D721Med (cell line): ENCODE results near the gene IDNK.

Source experiments
- DNase-seq: peaks from one replicate; pipeline ENCODE4 v3.0.0; 2011; ENCODE audit warnings: low spot score; ENCODE audit not compliant: insufficient read length
- FAIRE-seq: peaks from 2 replicates; lab custom pipeline; 2011; peaks lifted over from hg19 to GRCh38; lab: Jason Lieb, UNC
- CTCF ChIP-seq: IDR thresholded peaks from 2 replicates; pipeline ENCODE4 v1.5.1; 2012; ENCODE audit warnings: mild to moderate bottlenecking, control low read depth; ENCODE audit not compliant: insufficient read depth; ENCODE audit errors: missing control alignments

The IDNK gene

GRCh38 chr9:83633676-83634075 lies 10.7 kb downstream of the IDNK start:
- FAIRE-seq (no peak), DNase-seq (no peak)
- no peak for TF ChIP-seq CTCF

GRCh38 chr9:83636813-83637212 lies 13.9 kb downstream of the IDNK start:
- TF ChIP-seq CTCF: no peak
- no peak for DNase-seq
- FAIRE-seq: no peak

DNA sequence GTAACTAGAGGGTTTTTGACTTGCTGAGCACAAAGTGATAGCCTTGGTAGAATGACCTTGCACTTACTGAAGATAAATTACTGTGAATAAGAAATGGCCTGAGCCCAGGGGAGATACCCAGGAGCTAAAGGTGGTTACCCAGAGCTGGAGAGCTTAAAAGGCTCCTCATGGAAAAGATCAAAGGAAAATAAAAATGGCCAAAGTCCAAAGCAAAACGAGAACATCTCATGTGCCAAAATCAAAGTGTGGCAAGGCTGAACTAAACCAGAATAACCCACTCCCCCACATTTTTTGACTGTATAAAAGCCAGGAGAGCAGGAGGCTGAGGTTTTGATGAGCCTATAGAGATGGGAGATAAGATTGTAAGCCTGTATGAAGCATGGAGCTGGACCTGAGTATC lies 14.4 kb downstream of the IDNK start:
- TF ChIP-seq CTCF: no peak
- no peak for DNase-seq

DNA sequence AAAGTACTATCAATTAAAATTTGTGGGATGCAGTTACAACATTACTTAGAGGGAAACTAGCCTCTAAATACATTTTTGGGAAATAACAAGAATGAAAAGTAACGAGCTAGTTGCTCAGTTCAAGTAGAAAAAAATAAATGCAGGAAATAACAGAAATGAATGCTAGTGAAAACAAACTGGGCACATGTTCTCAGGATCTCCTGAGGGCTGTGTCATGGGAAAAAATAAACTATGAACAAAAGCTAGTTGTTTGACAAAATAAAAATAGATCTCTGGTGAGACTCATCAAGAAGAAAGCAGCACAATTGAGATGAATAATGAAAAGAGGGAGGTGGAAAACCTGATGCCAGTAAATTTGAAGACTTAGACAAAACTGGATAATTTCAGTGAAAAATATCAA lies 16.3 kb downstream of the IDNK start:
- no peak for DNase-seq
- no peak for TF ChIP-seq CTCF
- no peak for FAIRE-seq

More for the DNA sequence above, 14.4 kb downstream of the IDNK start:
- FAIRE-seq: no peak

DNA sequence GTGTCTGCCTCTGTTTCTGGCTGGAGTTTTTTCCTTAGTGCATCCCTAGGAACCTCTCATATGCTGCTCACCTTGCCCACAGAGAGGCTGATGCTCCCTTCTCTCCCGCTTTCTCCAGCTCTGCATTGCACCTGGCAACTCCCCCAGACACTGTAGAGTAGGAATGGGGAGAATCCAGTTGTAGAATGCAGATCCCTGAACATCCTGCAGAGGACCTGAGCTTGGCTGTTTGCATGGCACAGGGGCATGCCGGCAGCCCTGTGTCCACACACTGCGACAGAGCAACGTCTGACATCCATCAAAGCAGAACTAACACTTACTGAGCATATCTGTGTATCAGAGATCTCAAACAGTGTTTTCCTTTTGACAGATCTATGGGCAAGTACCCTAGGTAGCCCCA lies 19.9 kb downstream of the IDNK start:
- no peak for FAIRE-seq
- no peak for TF ChIP-seq CTCF
- DNase-seq: no peak

DNA sequence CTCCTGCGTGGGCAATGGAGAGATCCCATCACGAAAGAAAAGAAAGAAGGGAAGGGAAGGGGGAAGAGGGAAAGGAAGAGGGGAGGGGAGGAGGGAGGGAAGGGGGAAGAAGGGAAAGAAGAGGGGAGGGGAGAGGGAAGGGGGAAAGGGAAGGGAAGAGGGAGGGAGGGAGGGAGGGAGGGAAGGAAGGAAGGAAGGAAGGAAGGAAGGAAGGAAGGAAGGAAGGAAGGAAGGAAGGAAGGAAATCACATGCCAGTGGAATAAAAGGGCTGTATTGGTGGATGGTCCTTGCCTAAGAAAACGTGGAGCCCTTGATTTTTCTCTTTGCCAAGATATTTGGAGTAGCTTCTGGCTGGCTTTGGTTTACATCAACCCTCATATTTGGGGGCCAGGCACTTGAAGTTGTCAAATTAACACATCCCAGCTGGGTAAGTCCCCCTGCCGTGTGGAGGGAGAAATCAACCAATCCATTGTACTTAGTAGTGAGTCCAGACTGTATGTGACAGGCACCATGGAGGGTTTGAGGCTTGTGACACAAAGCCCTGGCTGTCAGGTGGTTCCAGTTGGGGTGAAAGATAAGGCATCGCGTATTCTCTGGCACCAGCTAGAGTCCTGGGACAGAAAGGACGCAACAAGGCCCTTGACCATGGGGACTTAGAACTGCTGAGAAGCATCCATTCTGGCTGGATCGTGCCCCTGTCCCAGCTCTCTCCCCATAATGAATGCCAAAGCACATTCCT lies 23.7 kb downstream of the IDNK start:
- no peak for TF ChIP-seq CTCF
- FAIRE-seq: no peak
- no peak for DNase-seq

- peak; percentile 58 for DNase-seq
- peak; percentile 81 for TF ChIP-seq CTCF
- FAIRE-seq: no peak
Observed at GRCh38 chr9:83649080-83649479, 26.1 kb downstream of the IDNK start.
